ENCODE measurements around the gene DCP1A. TPM values are rescaled to one million over a fixed set of nuclear protein-coding genes. Genes with fewer than 3 reads are reported as not detected.
"Not testable (repeated sequence)": the region's sequence is repeated elsewhere in the genome, so short reads cannot be mapped to it uniquely, and the experiment has no call there.

The DCP1A gene
- total and polyA plus RNA-seq, 2 of the 13 experiments (the other 11 are each of a cell fraction or from before 2014, with no cell fraction given) = 14.2 to 41.2 TPM

GRCh38 chr3:53269888-53270880, 77.2 kb downstream of the DCP1A start (continued):
- no peak for TF ChIP-seq EEA1 (CRISPR knock-in tag; IDR thresholded peaks at IDR 0.05; ENCODE audit: borderline replicate concordance)
- no peak for TF ChIP-seq BRD4 (CRISPR knock-in tag; IDR thresholded peaks at IDR 0.05)
- TF ChIP-seq MXD4 (CRISPR knock-in tag; IDR thresholded peaks at IDR 0.05) = 0 out of 2 replicates have a peak, but pooled peaks have one; percentile 59
- no peak for TF ChIP-seq NCOA1 (CRISPR knock-in tag; IDR thresholded peaks at IDR 0.05)

GRCh38 chr3:53269193-53269592, 78.2 kb downstream of the DCP1A start:
- FAIRE-seq; BruUV-seq (replicated peaks); H3K27me3 ChIP-seq (ENCODE audit: control insufficient read depth in 1 of 2, insufficient read depth in 2 of 2, low read length in 2 of 2); H3K9ac ChIP-seq (ENCODE audit: insufficient read depth, low read depth, low read length); in situ Hi-C loops (cut with HindIII; ENCODE audit: extremely low pct_ligation_motif_present, low pct_unique_long_range_greater_than_20kb); H4K20me1 ChIP-seq (ENCODE audit: insufficient read depth, low read length); CTCF ChIA-PET (ENCODE audit: low intra/inter-chr PET ratio, low total read pairs); H3K9me3 ChIP-seq (ENCODE audit: low read length); intact Hi-C loops (cut with micrococcal nuclease; ENCODE audit: unreplicated experiment); H3K36me3 ChIP-seq (replicated peaks in 1 of 2; ENCODE audit: control insufficient read depth in 1 of 2, insufficient read depth in 2 of 2, low read length in 2 of 2); H2AFZ ChIP-seq (ENCODE audit: low read length); H3K79me2 ChIP-seq (ENCODE audit: insufficient read depth, low read length): not testable (repeated sequence)
- peaks cover 59% of the 10 kb centered on the region for H3K4me1 ChIP-seq (ENCODE audit: insufficient read depth, low read length)
- H3K4me2 ChIP-seq (ENCODE audit: low read depth, low read length) = peak overlapping the region; percentile 72
- 0 out of 6 replicates have a peak overlapping the region, but pooled peaks of 1 of the 3 experiments have one; percentile 59 for H3K4me3 ChIP-seq (replicated peaks in 1 of 3; ENCODE audit: insufficient read depth in 1 of 3, low read depth in 2 of 3, low read length in 3 of 3)
- peak overlapping the region; percentile 73 for H3K27ac ChIP-seq (ENCODE audit: extremely low read length, insufficient read depth, low read length)
- ATAC-seq = peak; percentile 36
- DNase-seq (ENCODE audit: low spot score) = peak; percentile 69
- 42% methylated on average over 11 of the region's 11 CpGs for WGBS (ENCODE audit: low lambda C conversion rate)
- POLR2A ChIA-PET = interaction anchor here (1.2 to 1.9 kb wide), 3 partner anchors 10 to 210 kb away, joined by 3 to 11 read pairs (median 9); partner anchors contain the start of gene TKT
- TF ChIP-seq RCOR2 (CRISPR knock-in tag; IDR thresholded peaks at IDR 0.05) = peak; percentile 79
- peak; percentile 82 for TF ChIP-seq ZMYM3 (CRISPR knock-in tag; IDR thresholded peaks at IDR 0.05)
- TF ChIP-seq ATF4 (CRISPR knock-in tag; IDR thresholded peaks at IDR 0.05) = 0 out of 4 replicates have a peak, but pooled peaks of 1 of the 2 experiments have one; percentile 32
- peak; percentile 66 for TF ChIP-seq FOSL2 (CRISPR knock-in tag; IDR thresholded peaks at IDR 0.05)
- TF ChIP-seq SALL1 (CRISPR knock-in tag; IDR thresholded peaks at IDR 0.05) = peak; percentile 15; the same call in 1 of the 2 replicates
- 0 out of 2 replicates have a peak, but pooled peaks have one; percentile 17 for TF ChIP-seq RARA (CRISPR knock-in tag; IDR thresholded peaks at IDR 0.05)
- 0 out of 2 replicates have a peak, but pooled peaks have one; percentile 27 for TF ChIP-seq KDM3A (CRISPR knock-in tag; IDR thresholded peaks at IDR 0.05; ENCODE audit: low read depth)
- TF ChIP-seq ARID5B (CRISPR knock-in tag; IDR thresholded peaks at IDR 0.05) = peak; percentile 59
